G401.6 (cell line): ENCODE results near the gene ZNF710.

Source experiments
- FAIRE-seq: peaks from 2 replicates; lab custom pipeline; 2012; peaks lifted over from hg19 to GRCh38; lab: Jason Lieb, UNC

Gene ZNF710

GRCh38 chr15:90040618-90041017 is 39.5 kb downstream of the ZNF710 start:
- no peak for FAIRE-seq

GRCh38 chr15:90042356-90042755 is 41.2 kb downstream of the ZNF710 start:
- no peak for FAIRE-seq

GRCh38 chr15:90042766-90043529 is 41.8 kb downstream of the ZNF710 start:
- FAIRE-seq, result no peak

GRCh38 chr15:90043530-90044010 is 42.4 kb downstream of the ZNF710 start:
- FAIRE-seq, result no peak

- no peak for FAIRE-seq
These were observed 43.1 kb downstream of the ZNF710 start for GRCh38 chr15:90044191-90044590.

- FAIRE-seq, result no peak
These were observed 43.8 kb downstream of the ZNF710 start for GRCh38 chr15:90044916-90045371.

GRCh38 chr15:90046289-90046688 is 45.2 kb downstream of the ZNF710 start:
- FAIRE-seq, result no peak

- no peak for FAIRE-seq
These were observed 45.8 kb downstream of the ZNF710 start for GRCh38 chr15:90046911-90047392.

GRCh38 chr15:90047956-90048575 is 46.9 kb downstream of the ZNF710 start:
- FAIRE-seq, result no peak

- no peak for FAIRE-seq
These were observed 47.9 kb downstream of the ZNF710 start for GRCh38 chr15:90049030-90049429.

GRCh38 chr15:90049666-90050604 is 48.8 kb downstream of the ZNF710 start:
- FAIRE-seq, result no peak

- FAIRE-seq, result no peak
These were observed 50.8 kb downstream of the ZNF710 start for GRCh38 chr15:90051874-90052273.

- no peak for FAIRE-seq
These were observed 52.8 kb downstream of the ZNF710 start for GRCh38 chr15:90053685-90054466.

- no peak for FAIRE-seq
These were observed 53.5 kb downstream of the ZNF710 start for GRCh38 chr15:90054618-90055097.

GRCh38 chr15:90055182-90055581 is 54.1 kb downstream of the ZNF710 start:
- FAIRE-seq, result no peak

GRCh38 chr15:90056529-90056928 is 55.4 kb downstream of the ZNF710 start:
- no peak for FAIRE-seq

- no peak for FAIRE-seq
These were observed 57.2 kb downstream of the ZNF710 start for GRCh38 chr15:90058308-90058707.

GRCh38 chr15:90058775-90059174 is 57.7 kb downstream of the ZNF710 start:
- FAIRE-seq, result no peak

GRCh38 chr15:90059208-90059985 is 58.3 kb downstream of the ZNF710 start:
- FAIRE-seq, result no peak

- FAIRE-seq, result no peak
These were observed 59.7 kb downstream of the ZNF710 start for GRCh38 chr15:90060797-90061196.

GRCh38 chr15:90062023-90062442 is 60.9 kb downstream of the ZNF710 start:
- FAIRE-seq, result no peak
